ENCODE measurements around the gene NSD2.

- TF ChIP-seq POLR2A (IDR thresholded peaks at IDR 0.05) (peak in 1 of 2 donors; percentile 82), CTCF (IDR thresholded peaks at IDR 0.05) (peak in 3 of 6 experiments; percentile 2 to 8 (median 6))
These were observed 14.9 kb upstream of the NSD2 start, which contains the start of gene LETM1 for GRCh38 chr4:1856071-1856942.
